K562 (cell line): Measurements from ENCODE around the gene PDIA4. TPM values are rescaled to one million over a fixed set of nuclear protein-coding genes. Genes with fewer than 3 reads are reported as not detected.

Experiments used
- RBM22 ChIP-seq: fragments of 200-400 bp; formaldehyde crosslinking; IDR thresholded peaks from 2 replicates; pipeline ENCODE4 v1.6.1; 2018; ENCODE audit warnings: low read length, low read depth; ENCODE audit not compliant: poor library complexity, severe bottlenecking
- SOX6 ChIP-seq: fragments of 450-650 bp; IDR thresholded peaks from 2 replicates; pipeline ENCODE4 v1.6.1; 2014; ENCODE audit warnings: mild to moderate bottlenecking
- TCF3 ChIP-seq: sonication (generic); formaldehyde crosslinking; IDR thresholded peaks from 2 replicates; pipeline ENCODE4 v1.4.0; 2020; ENCODE audit warnings: mild to moderate bottlenecking, missing genetic modification reagents
- ZBTB5 ChIP-seq: fragments of 450-650 bp; IDR thresholded peaks from 2 replicates; pipeline ENCODE4 v1.6.1; 2017; ENCODE audit warnings: antibody characterized with exemption
- ZNF384 ChIP-seq: IDR thresholded peaks from 2 replicates; pipeline ENCODE4 v1.6.1; 2012; ENCODE audit warnings: low read depth, low read length, improper control_type of control experiment
- polyA plus RNA-seq, 8 experiments: library from polyadenylated mRNA; depleted of rRNA in 4 of 8; stranded (reverse) in 5 of 8; unstranded in 3 of 8; fragments of >200 nt; fragmentation: Nextera tagmentation in 2 of 8; fragmentation: Illumina TruSeq in 1 of 8; extraction: Ambion mirVana in 2 of 8; extraction: Trizol in 1 of 8; gene quantifications; 2 replicates each; pipeline versions ENCODE4 v1.2.1 to v1.2.3, GENCODE V29; 2011 to 2014; ENCODE audit warnings: inconsistent platforms in 1 of 8, missing spikeins in 1 of 8
- total RNA-seq, 7 experiments: library from RNA; depleted of rRNA in 6 of 7; stranded (reverse); fragments of >200 nt in 6 of 7; fragmentation: Illumina TruSeq in 2 of 7; extraction: Trizol in 2 of 7; gene quantifications; 2 replicates each; pipeline versions ENCODE4 v1.2.1 to v1.2.3, GENCODE V29; 2011 to 2021; ENCODE audit warnings: low replicate concordance in 1 of 7
- TF ChIP-seq, protein P1 (sequence below): fragments of 200-600 bp; sonication (generic); IDR thresholded peaks from one replicate; pipeline ENCODE4 v1.6.1; 2012; ENCODE audit warnings: mild to moderate bottlenecking, low read depth, low read length, inconsistent platforms
- TF ChIP-seq, protein P2 (sequence below): sonication (generic); formaldehyde crosslinking; IDR thresholded peaks from 2 replicates; pipeline ENCODE4 v1.8.0; 2023; ENCODE audit warnings: missing genetic modification reagents, mild to moderate bottlenecking, borderline replicate concordance

Gene PDIA4
- total and polyA plus RNA-seq, 9 of the 15 experiments (the other 6 are each of a cell fraction or from before 2014, with no cell fraction given), result 9.1 to 175 (median 146) TPM

DNA sequence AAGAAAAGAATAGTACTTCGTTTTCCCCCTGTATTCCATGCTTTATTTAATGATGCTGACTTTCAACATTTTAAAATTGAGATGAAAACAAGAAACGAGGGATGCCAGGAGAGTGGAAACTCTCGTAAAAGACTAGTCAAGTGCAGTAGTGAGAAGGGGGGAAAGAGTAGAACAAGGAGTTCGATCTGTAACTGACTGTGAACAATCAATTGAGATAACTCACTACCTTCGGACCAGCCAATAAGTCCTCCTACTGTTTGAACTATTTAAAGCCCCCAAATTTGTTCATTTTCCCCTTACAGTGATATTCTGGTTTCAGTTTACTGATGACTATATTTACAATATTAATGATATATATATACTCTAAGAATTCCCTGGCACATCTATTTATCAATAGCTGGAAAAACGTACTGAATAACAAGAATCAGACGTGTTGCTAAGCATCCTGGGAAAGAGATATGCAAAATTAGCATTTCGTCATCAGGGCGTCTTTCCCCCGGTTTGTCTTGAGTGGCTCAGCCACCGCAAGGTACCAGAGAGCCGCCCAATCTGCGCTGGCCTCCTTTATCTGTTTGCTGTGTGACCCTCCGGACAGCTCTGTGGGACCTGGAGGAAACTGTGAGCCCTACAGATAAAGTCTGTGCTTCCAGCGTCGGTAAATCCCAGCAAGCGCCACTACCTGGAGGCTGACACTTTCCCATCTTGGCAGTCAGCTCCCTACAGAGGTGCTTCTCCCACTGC is 41.1 kb downstream of the PDIA4 start (continued):
- TF ChIP-seq, protein P1, sequence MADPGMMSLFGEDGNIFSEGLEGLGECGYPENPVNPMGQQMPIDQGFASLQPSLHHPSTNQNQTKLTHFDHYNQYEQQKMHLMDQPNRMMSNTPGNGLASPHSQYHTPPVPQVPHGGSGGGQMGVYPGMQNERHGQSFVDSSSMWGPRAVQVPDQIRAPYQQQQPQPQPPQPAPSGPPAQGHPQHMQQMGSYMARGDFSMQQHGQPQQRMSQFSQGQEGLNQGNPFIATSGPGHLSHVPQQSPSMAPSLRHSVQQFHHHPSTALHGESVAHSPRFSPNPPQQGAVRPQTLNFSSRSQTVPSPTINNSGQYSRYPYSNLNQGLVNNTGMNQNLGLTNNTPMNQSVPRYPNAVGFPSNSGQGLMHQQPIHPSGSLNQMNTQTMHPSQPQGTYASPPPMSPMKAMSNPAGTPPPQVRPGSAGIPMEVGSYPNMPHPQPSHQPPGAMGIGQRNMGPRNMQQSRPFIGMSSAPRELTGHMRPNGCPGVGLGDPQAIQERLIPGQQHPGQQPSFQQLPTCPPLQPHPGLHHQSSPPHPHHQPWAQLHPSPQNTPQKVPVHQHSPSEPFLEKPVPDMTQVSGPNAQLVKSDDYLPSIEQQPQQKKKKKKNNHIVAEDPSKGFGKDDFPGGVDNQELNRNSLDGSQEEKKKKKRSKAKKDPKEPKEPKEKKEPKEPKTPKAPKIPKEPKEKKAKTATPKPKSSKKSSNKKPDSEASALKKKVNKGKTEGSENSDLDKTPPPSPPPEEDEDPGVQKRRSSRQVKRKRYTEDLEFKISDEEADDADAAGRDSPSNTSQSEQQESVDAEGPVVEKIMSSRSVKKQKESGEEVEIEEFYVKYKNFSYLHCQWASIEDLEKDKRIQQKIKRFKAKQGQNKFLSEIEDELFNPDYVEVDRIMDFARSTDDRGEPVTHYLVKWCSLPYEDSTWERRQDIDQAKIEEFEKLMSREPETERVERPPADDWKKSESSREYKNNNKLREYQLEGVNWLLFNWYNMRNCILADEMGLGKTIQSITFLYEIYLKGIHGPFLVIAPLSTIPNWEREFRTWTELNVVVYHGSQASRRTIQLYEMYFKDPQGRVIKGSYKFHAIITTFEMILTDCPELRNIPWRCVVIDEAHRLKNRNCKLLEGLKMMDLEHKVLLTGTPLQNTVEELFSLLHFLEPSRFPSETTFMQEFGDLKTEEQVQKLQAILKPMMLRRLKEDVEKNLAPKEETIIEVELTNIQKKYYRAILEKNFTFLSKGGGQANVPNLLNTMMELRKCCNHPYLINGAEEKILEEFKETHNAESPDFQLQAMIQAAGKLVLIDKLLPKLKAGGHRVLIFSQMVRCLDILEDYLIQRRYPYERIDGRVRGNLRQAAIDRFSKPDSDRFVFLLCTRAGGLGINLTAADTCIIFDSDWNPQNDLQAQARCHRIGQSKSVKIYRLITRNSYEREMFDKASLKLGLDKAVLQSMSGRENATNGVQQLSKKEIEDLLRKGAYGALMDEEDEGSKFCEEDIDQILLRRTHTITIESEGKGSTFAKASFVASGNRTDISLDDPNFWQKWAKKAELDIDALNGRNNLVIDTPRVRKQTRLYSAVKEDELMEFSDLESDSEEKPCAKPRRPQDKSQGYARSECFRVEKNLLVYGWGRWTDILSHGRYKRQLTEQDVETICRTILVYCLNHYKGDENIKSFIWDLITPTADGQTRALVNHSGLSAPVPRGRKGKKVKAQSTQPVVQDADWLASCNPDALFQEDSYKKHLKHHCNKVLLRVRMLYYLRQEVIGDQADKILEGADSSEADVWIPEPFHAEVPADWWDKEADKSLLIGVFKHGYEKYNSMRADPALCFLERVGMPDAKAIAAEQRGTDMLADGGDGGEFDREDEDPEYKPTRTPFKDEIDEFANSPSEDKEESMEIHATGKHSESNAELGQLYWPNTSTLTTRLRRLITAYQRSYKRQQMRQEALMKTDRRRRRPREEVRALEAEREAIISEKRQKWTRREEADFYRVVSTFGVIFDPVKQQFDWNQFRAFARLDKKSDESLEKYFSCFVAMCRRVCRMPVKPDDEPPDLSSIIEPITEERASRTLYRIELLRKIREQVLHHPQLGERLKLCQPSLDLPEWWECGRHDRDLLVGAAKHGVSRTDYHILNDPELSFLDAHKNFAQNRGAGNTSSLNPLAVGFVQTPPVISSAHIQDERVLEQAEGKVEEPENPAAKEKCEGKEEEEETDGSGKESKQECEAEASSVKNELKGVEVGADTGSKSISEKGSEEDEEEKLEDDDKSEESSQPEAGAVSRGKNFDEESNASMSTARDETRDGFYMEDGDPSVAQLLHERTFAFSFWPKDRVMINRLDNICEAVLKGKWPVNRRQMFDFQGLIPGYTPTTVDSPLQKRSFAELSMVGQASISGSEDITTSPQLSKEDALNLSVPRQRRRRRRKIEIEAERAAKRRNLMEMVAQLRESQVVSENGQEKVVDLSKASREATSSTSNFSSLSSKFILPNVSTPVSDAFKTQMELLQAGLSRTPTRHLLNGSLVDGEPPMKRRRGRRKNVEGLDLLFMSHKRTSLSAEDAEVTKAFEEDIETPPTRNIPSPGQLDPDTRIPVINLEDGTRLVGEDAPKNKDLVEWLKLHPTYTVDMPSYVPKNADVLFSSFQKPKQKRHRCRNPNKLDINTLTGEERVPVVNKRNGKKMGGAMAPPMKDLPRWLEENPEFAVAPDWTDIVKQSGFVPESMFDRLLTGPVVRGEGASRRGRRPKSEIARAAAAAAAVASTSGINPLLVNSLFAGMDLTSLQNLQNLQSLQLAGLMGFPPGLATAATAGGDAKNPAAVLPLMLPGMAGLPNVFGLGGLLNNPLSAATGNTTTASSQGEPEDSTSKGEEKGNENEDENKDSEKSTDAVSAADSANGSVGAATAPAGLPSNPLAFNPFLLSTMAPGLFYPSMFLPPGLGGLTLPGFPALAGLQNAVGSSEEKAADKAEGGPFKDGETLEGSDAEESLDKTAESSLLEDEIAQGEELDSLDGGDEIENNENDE, result no peak
- TF ChIP-seq SOX6 (peak; percentile 74), ZNF384 (peak; percentile 5), TCF3 (CRISPR knock-in tag) (peak; percentile 62), RBM22 (no peak), ZBTB5 (peak; percentile 71; the same call in 1 of the 2 replicates)
- TF ChIP-seq, protein P2, sequence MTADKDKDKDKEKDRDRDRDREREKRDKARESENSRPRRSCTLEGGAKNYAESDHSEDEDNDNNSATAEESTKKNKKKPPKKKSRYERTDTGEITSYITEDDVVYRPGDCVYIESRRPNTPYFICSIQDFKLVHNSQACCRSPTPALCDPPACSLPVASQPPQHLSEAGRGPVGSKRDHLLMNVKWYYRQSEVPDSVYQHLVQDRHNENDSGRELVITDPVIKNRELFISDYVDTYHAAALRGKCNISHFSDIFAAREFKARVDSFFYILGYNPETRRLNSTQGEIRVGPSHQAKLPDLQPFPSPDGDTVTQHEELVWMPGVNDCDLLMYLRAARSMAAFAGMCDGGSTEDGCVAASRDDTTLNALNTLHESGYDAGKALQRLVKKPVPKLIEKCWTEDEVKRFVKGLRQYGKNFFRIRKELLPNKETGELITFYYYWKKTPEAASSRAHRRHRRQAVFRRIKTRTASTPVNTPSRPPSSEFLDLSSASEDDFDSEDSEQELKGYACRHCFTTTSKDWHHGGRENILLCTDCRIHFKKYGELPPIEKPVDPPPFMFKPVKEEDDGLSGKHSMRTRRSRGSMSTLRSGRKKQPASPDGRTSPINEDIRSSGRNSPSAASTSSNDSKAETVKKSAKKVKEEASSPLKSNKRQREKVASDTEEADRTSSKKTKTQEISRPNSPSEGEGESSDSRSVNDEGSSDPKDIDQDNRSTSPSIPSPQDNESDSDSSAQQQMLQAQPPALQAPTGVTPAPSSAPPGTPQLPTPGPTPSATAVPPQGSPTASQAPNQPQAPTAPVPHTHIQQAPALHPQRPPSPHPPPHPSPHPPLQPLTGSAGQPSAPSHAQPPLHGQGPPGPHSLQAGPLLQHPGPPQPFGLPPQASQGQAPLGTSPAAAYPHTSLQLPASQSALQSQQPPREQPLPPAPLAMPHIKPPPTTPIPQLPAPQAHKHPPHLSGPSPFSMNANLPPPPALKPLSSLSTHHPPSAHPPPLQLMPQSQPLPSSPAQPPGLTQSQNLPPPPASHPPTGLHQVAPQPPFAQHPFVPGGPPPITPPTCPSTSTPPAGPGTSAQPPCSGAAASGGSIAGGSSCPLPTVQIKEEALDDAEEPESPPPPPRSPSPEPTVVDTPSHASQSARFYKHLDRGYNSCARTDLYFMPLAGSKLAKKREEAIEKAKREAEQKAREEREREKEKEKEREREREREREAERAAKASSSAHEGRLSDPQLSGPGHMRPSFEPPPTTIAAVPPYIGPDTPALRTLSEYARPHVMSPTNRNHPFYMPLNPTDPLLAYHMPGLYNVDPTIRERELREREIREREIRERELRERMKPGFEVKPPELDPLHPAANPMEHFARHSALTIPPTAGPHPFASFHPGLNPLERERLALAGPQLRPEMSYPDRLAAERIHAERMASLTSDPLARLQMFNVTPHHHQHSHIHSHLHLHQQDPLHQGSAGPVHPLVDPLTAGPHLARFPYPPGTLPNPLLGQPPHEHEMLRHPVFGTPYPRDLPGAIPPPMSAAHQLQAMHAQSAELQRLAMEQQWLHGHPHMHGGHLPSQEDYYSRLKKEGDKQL (CRISPR knock-in tag), result no peak
